Upper lobe of left lung (tissue), 4 donors: Measurements from ENCODE around the gene OR6X1.

Source experiments
- EP300 ChIP-seq, 4 donors: sonication (generic); formaldehyde crosslinking; IDR thresholded peaks; one replicate each; pipeline ENCODE4 v1.5.1; 2017; ENCODE audit warnings: antibody characterized with exemption in 4 of 4, control low read depth in 2 of 4
- POLR2A ChIP-seq, 4 donors: fragments of 450-650 bp; IDR thresholded peaks; one replicate each; pipeline ENCODE4 v1.5.1; 2016 to 2017; ENCODE audit warnings: antibody characterized with exemption in 4 of 4, mild to moderate bottlenecking in 2 of 4
- POLR2AphosphoS5 ChIP-seq, 2 donors: sonication (generic); formaldehyde crosslinking; IDR thresholded peaks; one replicate each; pipeline ENCODE4 v1.5.1; 2017; ENCODE audit warnings: antibody characterized with exemption in 2 of 2
- TF ChIP-seq, protein P1 (sequence below), 6 experiments: fragments of 450-650 bp in 4 of 6; fragments of 200-600 bp in 2 of 6; sonication (generic) in 2 of 6; IDR thresholded peaks; one replicate each; pipeline ENCODE4 v1.5.1; 2016 to 2019; ENCODE audit warnings: antibody characterized with exemption in 6 of 6

DNA sequence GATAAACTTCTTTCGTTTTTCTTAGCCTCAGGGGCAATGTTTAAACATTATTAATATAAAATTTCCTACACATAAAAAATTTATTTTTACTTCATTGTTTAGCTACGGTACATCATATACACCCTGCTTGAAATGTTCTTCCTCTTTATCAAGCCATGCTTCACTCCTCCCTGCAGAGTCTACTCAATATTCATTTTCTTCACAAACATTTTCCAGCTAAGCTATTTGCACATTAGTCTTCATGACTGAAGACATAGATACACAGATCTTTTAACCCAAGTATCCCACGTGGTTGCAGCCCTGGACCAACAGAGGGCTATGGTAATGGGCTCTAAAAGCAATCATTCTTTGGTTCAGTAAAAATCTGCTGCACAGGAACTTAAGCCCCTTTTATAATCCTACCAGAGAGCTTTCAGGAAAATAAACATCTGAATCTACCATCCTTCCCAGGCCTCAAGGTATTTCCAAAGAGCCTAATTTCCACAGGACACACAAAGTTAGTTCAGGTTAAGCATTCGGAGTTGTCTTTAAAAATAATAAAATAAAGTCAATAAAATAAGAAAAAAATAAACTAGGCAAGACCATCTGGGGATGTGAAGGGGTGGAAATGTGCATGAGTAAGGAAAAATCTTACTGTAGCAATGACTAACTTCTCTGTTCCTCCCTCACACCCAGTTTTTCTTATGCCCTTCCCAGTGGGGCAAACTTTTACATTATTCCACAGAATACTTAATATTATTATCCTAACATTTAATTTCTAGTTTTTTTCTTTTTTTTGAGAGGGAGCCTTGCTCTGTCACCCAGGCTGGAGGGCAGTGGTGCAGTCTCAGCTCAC, 21.6 kb upstream of the OR6X1 start:
- TF ChIP-seq, protein P1, sequence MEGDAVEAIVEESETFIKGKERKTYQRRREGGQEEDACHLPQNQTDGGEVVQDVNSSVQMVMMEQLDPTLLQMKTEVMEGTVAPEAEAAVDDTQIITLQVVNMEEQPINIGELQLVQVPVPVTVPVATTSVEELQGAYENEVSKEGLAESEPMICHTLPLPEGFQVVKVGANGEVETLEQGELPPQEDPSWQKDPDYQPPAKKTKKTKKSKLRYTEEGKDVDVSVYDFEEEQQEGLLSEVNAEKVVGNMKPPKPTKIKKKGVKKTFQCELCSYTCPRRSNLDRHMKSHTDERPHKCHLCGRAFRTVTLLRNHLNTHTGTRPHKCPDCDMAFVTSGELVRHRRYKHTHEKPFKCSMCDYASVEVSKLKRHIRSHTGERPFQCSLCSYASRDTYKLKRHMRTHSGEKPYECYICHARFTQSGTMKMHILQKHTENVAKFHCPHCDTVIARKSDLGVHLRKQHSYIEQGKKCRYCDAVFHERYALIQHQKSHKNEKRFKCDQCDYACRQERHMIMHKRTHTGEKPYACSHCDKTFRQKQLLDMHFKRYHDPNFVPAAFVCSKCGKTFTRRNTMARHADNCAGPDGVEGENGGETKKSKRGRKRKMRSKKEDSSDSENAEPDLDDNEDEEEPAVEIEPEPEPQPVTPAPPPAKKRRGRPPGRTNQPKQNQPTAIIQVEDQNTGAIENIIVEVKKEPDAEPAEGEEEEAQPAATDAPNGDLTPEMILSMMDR (IDR thresholded peaks at IDR 0.05): no peak
- no peak for TF ChIP-seq POLR2AphosphoS5 (IDR thresholded peaks at IDR 0.05)
- no peak for TF ChIP-seq POLR2A (IDR thresholded peaks at IDR 0.05)
- TF ChIP-seq EP300 (IDR thresholded peaks at IDR 0.05): no peak
